Stomach (tissue), 4 donors: ENCODE data around the gene TRDMT1.

Source experiments
- CTCF ChIP-seq, 7 experiments: fragments of 450-650 bp in 4 of 7; fragments of 200-600 bp in 3 of 7; sonication (generic) in 3 of 7; IDR thresholded peaks; one replicate each; pipeline ENCODE4 v1.5.1; 2016 to 2019; ENCODE audit warnings: antibody characterized with exemption in 7 of 7, control low read depth in 2 of 7, mild to moderate bottlenecking in 1 of 7
- POLR2A ChIP-seq, 4 donors: fragments of 450-650 bp; IDR thresholded peaks; one replicate each; pipeline ENCODE4 v1.6.1; 2016; ENCODE audit warnings: antibody characterized with exemption in 4 of 4, control low read depth in 2 of 4, mild to moderate bottlenecking in 1 of 4, moderate library complexity in 1 of 4

- TF ChIP-seq POLR2A (IDR thresholded peaks at IDR 0.05) (no peak), CTCF (IDR thresholded peaks at IDR 0.05) (no peak)
Observed at GRCh38 chr10:17129741-17130140, 71.7 kb downstream of the TRDMT1 start, which contains the start of gene CUBN.
